HG02840 (cell line): ENCODE data around the gene SUCNR1.

Experiments
- ATAC-seq: cut with Tn5 transposase; IDR thresholded peaks from one replicate; pipeline ENCODE4 v1.9.1; 2021; ENCODE audit warnings: mild to moderate bottlenecking, moderate library complexity, moderate number of reproducible peaks; ENCODE audit not compliant: unreplicated experiment, low FRiP score

The SUCNR1 gene

DNA sequence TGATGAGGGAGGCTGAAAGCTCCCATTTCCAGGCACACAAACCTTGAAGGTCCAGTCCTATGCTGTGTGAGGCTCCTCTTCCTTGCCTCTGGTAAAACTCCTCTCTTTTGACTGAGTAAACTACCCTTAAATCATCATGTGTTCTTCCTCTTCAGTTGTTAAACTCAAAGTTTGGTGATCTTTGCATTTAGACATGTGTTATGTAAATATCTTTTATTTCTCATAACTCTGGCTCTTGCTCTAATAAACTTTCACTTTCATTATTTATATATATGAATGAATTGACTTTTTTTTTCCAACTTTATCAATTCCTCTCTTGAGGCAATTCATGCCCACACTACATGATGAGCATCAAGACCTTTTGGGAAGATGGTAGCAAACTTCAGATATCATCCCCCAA is 26.6 kb downstream of the SUCNR1 start:
- ATAC-seq: no peak

- no peak for ATAC-seq
Observed at GRCh38 chr3:151900460-151900859, 27.0 kb downstream of the SUCNR1 start.

DNA sequence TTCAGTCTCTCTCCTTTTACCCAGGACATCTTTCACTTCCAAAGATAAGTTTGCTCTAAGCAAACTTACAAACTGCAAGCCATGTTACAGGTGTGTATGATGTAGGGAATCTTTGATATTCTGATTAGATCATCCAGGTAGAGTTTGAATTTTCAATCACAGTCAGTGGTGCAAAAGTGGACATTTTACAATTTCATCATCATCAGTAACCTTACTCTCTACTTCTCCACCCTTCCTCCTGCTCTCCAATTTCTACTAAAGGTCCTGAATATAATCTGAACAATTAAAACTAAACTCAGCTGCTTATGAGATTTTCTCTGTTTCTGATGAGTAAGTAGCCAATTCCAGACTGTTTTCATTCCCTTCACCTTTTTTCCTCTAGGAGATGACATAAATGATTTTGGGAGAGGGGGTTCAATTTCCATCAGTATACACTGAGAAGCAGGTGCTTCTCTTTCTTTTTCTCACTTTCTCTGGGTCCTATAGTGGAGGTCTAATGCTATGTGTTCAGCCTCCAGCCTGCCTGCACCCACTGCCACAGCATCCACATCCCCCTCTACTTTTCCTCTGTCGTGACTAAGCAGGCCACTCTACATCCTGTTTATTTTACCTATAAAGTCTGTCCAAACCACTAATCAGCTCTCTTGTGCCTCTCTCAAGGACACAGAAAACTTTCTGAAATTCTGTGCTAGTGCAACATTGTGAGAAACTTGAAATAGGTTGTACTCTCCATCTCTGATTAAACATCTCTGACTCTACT is 27.6 kb downstream of the SUCNR1 start:
- no peak for ATAC-seq

DNA sequence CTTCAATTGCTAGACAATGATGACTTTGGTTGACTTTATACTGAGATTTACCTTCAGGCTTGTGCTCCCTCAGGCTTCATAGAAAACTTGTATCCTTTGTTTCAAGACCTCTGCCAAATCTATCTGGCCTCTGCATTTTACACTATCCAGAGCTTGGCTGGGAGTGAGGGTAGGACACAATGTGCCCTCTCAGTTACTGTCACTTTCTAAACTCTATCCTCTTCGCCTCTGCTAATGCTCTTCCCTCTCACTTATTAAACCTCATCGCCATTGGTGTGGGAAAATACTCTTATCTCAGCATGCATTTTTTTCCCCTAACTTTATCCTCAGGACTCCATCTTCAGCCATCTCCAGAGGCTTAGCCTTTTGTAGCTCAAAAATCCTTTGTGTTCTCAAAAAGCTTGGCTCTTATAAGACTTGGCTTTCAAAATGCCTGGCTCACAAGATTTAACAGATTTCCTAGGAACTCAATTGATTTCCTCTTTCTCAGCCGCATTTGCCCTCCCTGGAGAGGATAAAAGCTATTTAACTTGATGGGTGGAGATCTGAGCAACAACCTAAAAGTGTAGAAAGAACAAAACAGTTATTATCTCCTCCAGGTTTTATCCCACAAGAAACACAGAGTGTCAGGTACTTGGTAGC is 28.3 kb downstream of the SUCNR1 start:
- ATAC-seq: no peak

DNA sequence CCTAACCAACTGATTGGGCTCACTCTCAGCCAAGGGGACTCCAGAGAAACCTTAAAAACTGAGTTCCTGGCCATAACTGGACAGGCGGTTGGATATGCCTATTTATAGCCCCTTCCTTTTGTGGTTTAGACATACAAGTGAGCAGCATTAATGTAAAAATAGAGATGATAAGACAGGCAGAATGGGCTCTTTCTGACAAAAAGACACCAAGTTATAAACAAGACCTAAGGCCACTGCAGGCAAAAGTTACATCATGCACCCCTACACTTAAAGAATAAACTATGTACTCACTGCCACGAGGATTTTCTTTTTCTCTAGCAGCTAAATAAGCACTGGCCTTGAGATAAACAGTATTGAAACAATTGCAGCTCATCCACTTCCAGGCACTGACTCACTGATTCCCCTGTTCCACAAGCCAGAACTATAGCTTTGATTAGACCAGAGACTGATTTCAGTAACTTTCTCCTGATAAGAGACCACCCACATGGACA is 30.1 kb downstream of the SUCNR1 start:
- no peak for ATAC-seq

- no peak for ATAC-seq
Observed at GRCh38 chr3:151905647-151906046, 32.2 kb downstream of the SUCNR1 start.

DNA sequence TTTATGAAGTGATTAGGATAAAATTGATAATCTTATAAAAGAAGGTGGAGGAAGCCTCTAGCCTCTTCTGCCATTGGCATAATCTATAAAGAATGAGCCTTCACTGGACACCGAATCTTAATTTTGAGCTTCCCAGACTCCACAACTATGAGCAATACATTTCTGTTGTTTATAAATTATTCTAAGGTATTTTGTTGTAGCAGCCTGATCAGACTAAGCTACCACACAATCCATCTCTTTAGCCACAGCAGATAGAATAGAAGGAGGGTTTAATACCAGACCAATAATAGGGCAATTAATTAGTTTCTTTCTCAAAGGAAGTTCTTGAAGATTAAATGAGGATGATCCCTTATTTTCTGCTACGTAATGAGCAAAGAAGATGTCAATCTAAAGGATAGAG is 33.3 kb downstream of the SUCNR1 start:
- ATAC-seq: no peak

DNA sequence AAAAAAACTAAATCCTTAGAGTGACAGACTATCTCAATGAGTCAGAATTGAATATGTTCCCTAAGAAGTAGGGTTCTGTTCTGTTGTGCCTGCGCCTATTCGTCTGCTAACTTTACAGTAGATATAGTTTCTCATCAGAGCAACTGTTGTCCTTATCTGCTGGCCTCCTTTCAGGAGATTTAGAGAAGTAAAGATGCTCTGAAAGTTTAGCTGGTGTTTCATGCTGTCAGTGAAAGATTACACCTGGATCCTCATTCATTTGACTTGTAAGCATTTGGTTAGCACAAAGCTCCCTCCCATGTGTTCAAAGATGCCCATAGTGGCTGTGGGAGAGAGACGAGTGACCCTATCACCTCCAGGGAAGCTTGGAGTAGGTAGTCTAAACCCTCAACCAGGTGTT is 35.0 kb downstream of the SUCNR1 start:
- ATAC-seq: no peak

DNA sequence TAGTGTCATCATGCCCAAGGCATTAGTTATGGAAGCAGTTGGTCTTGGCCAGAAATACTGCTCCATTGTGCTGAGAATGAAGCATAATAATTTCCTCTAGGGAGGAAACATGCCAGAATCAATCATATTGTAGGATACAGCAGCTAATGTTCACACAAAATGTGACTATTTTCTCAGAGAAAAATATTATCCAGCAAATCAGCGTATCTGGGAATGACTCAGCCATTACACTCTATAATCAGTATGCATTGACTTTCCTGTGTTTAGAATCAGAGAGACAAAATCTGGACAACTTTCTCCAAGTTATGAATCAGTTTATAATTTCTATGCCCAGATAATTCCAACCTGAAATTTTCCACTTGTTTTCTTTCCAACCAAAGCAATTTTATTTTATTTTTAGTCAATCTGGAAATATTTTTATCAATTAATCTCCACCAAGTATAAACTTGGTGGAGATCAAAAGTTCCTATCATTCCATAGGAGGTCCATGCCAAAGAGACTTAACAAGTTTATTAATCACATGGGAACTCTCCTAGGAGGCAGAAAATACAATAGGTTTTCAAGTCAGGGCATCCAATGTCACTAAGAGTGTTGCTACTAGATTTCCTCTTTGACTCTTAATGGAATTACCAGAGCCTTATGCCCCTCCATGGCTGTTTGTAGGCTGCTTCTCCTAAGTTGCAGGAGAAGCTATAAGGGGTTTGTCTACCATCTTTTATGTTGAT is 36.4 kb downstream of the SUCNR1 start:
- ATAC-seq: no peak

DNA sequence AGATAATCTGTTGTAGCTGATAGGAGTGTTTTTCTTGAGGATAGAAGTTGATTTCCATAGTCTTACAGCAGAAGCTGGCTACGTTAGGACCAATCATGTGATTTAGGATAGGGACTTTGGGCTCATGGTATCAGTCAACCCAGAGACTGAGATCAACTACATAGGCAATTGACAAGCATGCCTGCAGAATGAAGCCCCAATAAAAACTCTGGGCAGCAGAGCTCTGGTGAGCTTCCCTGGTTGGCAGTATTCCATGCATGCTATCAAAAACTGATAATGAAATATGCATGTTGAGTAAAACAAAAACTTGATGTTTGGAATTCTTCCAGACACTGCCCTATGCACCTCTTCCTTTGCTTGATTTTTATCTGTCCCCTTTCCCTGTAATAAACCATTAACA is 38.0 kb downstream of the SUCNR1 start:
- ATAC-seq: no peak

- no peak for ATAC-seq
Observed at GRCh38 chr3:151912028-151912427, 38.6 kb downstream of the SUCNR1 start.

GRCh38 chr3:151916781-151917180 is 43.3 kb downstream of the SUCNR1 start:
- no peak for ATAC-seq

GRCh38 chr3:151918253-151919029 is 45.0 kb downstream of the SUCNR1 start:
- ATAC-seq: no peak

DNA sequence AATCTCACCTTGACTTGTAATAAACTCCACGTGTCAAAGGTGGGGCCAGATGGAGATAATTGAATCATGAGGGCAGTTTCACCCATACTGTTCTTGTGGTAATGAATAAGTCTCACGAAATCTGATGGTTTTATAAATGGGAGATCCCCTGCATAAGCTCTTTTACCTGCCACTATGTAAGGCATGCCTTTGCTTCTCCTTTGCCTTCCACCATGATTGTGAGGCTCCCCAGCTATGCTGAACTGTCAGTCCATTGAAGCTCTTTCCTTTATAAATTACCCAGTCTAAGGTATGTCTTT is 45.5 kb downstream of the SUCNR1 start:
- ATAC-seq: no peak

GRCh38 chr3:151919446-151919845 is 46.0 kb downstream of the SUCNR1 start:
- ATAC-seq: no peak

DNA sequence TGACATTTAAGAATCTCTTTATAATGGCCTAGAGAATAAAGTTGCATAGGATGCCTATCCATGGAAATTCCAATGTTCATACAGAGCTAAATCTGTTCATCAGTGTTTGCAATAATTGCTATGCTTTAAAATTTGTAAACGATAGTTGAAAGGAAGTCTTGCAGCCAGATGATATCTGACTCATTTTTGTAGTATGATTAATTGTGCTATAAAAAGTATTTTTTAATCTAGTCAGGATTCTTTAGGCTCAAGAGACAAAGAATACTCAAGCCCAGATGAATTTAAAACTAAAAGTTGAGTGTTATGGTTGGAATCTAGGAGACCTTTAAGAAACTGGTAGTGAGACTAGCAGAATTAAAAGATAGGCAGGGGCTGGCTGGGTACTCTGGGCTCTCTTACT is 50.5 kb downstream of the SUCNR1 start:
- ATAC-seq: no peak

DNA sequence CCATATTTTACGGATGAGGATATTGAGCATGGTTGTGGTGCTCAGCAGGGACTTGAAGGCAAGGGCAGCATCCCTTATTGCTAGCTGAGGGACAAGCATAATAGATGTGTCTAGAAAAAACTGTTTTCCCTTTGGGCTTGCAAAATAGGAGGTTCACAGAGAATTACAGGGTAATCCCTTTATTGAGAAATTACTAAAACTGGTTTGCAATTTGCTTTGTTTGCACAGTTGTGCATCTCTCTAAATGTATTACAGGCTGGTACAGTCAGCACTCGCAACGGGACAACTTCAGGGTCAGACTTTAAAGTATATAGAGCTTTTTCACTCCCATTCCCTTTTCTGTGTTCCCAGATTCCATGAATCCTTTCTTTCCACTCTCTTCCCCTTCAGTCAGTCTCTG is 51.3 kb downstream of the SUCNR1 start:
- no peak for ATAC-seq

- ATAC-seq: no peak
Observed at GRCh38 chr3:151925419-151925818, 52.0 kb downstream of the SUCNR1 start.

DNA sequence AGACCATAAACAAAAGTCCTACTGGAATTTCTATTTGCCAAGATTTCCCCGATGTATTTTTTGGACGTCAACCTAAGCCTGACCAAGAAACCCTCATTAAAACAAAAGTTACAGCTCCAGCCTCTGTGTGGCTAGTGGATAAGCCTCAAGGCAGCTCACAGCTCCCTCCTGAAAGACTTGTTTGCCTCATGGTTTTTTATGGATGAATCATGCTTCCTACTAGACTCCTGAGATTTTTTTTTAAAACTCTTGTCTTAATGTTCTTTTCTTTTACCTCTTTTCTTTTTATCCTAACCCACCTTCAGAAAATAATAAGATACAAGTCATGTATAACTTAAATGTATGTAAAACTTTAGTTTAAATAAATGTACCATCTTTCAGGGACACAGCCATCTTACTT is 52.4 kb downstream of the SUCNR1 start:
- ATAC-seq: no peak

- ATAC-seq: no peak
Observed at GRCh38 chr3:151926956-151927355, 53.5 kb downstream of the SUCNR1 start.
